OCI-LY1 (cell line): ENCODE results near the gene IL1RAPL1.

ENCODE experiments used
- H2AFZ ChIP-seq: fragments of 200-600 bp; sonication (generic), shearing (Covaris generic); 2 replicates; pipeline ENCODE4 v1.6.0; 2014; ENCODE audit warnings: antibody characterized with exemption, mild to moderate bottlenecking, low read length
- H3F3A ChIP-seq: fragments of 200-600 bp; sonication (generic), shearing (Covaris generic); 2 replicates; pipeline ENCODE4 v1.6.0; 2014; ENCODE audit warnings: mild to moderate bottlenecking, antibody characterized with exemption, low read length, moderate library complexity; ENCODE audit not compliant: insufficient read depth
- H3K27ac ChIP-seq: fragments of 200-600 bp; sonication (generic); 2 replicates; pipeline ENCODE4 v1.5.1; 2014; ENCODE audit warnings: low read length, mixed run types, mild to moderate bottlenecking, low read depth; ENCODE audit not compliant: poor library complexity, severe bottlenecking
- H3K27me3 ChIP-seq: fragments of 200-600 bp; sonication (generic); 2 replicates; pipeline ENCODE4 v1.6.0; 2014; ENCODE audit warnings: antibody characterized with exemption, mild to moderate bottlenecking, low read length, moderate library complexity; ENCODE audit not compliant: insufficient read depth
- H3K36me3 ChIP-seq: fragments of 200-600 bp; sonication (generic); 2 replicates; pipeline ENCODE4 v1.6.1; 2014; ENCODE audit warnings: mild to moderate bottlenecking, antibody characterized with exemption, low read length, moderate library complexity, mixed read lengths; ENCODE audit not compliant: insufficient read depth
- H3K4me1 ChIP-seq: fragments of 200-600 bp; sonication (generic); 2 replicates; pipeline ENCODE4 v1.5.1; 2014; ENCODE audit warnings: mild to moderate bottlenecking, low read length, moderate library complexity; ENCODE audit not compliant: insufficient read depth, severe bottlenecking
- H3K4me2 ChIP-seq: fragments of 200-600 bp; sonication (generic), shearing (Covaris generic); 2 replicates; pipeline ENCODE4 v1.6.1; 2014; ENCODE audit warnings: low read length
- H3K4me3 ChIP-seq: fragments of 200-600 bp; sonication (generic); 2 replicates; pipeline ENCODE4 v1.5.1; 2014; ENCODE audit warnings: low read length, low read depth, mild to moderate bottlenecking, mixed read lengths; ENCODE audit not compliant: poor library complexity, severe bottlenecking
- H3K79me2 ChIP-seq: fragments of 200-600 bp; shearing (Covaris generic); 2 replicates; pipeline ENCODE4 v1.6.1; 2016; ENCODE audit warnings: mixed run types, low read length, mixed read lengths; ENCODE audit not compliant: insufficient read depth
- H3K9ac ChIP-seq: fragments of 200-600 bp; sonication (generic), shearing (Covaris generic); 2 replicates; pipeline ENCODE4 v1.6.1; 2014; ENCODE audit warnings: mild to moderate bottlenecking, low read length, mixed read lengths
- H3K9me2 ChIP-seq: fragments of 200-600 bp; sonication (generic), shearing (Covaris generic); 2 replicates; pipeline ENCODE4 v1.6.1; 2014; ENCODE audit warnings: low read depth, mild to moderate bottlenecking, low read length, mixed read lengths
- H3K9me3 ChIP-seq: fragments of 200-600 bp; shearing (Covaris generic); 2 replicates; pipeline ENCODE4 v1.6.1; 2014; ENCODE audit warnings: low read length, mixed read lengths
- H4K20me1 ChIP-seq: fragments of 200-600 bp; sonication (generic), shearing (Covaris generic); 2 replicates; pipeline ENCODE4 v1.6.0; 2016; ENCODE audit warnings: mild to moderate bottlenecking, low read length; ENCODE audit not compliant: insufficient read depth
- EZH2 ChIP-seq: fragments of 200-600 bp; sonication (generic), shearing (Covaris generic); IDR thresholded peaks from 2 replicates; pipeline ENCODE4 v1.8.0; 2017; ENCODE audit warnings: borderline replicate concordance, mixed run types, mild to moderate bottlenecking, antibody characterized with exemption, low read length, moderate library complexity, mixed read lengths
- TF ChIP-seq, protein P1 (sequence below): fragments of 200-600 bp; sonication (generic), shearing (Covaris generic); IDR thresholded peaks from 2 replicates; pipeline ENCODE4 v1.5.1; 2017; ENCODE audit warnings: mild to moderate bottlenecking, antibody characterized with exemption, low read length, moderate library complexity, mixed read lengths

The IL1RAPL1 gene

DNA sequence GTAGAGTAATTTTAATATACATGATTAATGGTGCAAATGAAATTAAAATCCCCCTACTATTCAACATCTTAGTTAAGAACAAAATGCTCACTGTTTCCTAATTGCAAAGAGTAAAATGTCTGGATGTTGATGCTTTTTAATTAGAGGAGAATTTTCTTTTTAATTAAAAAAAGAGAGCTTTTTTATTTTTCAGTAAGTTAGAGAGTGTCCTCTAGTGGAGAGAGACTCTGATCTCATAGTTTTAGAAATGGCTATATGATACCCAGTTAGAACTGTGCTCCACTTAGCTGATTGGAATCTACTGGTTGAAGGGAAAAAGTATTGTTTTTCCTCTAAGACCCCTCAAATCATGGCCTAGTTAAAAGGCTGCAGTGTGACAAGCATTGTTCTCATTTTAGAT is 1316.1 kb downstream of the IL1RAPL1 start:
- H3K9me2 ChIP-seq: no peaks in the 10 kb centered on the region
- H3K27ac ChIP-seq: no peak overlapping the region
- H2AFZ ChIP-seq: no peak overlapping the region
- no peak overlapping the region for H3K4me2 ChIP-seq
- H3K4me1 ChIP-seq: no peaks in the 10 kb centered on the region
- TF ChIP-seq, protein P1, sequence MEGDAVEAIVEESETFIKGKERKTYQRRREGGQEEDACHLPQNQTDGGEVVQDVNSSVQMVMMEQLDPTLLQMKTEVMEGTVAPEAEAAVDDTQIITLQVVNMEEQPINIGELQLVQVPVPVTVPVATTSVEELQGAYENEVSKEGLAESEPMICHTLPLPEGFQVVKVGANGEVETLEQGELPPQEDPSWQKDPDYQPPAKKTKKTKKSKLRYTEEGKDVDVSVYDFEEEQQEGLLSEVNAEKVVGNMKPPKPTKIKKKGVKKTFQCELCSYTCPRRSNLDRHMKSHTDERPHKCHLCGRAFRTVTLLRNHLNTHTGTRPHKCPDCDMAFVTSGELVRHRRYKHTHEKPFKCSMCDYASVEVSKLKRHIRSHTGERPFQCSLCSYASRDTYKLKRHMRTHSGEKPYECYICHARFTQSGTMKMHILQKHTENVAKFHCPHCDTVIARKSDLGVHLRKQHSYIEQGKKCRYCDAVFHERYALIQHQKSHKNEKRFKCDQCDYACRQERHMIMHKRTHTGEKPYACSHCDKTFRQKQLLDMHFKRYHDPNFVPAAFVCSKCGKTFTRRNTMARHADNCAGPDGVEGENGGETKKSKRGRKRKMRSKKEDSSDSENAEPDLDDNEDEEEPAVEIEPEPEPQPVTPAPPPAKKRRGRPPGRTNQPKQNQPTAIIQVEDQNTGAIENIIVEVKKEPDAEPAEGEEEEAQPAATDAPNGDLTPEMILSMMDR: no peak
- TF ChIP-seq EZH2: no peak
- no peaks in the 10 kb centered on the region for H3K36me3 ChIP-seq
- no peaks in the 10 kb centered on the region for H3F3A ChIP-seq
- no peaks in the 10 kb centered on the region for H3K27me3 ChIP-seq
- H3K79me2 ChIP-seq: no peaks in the 10 kb centered on the region
- no peaks in the 10 kb centered on the region for H3K9me3 ChIP-seq
- no peak overlapping the region for H3K4me3 ChIP-seq
- no peaks in the 10 kb centered on the region for H4K20me1 ChIP-seq
- H3K9ac ChIP-seq: no peak overlapping the region

- Histone ChIP-seq H3K4me3 (no peak overlapping the region), H3K9ac (no peak overlapping the region), H3F3A (no peaks in the 10 kb centered on the region), H3K4me1 (no peaks in the 10 kb centered on the region), H3K36me3 (no peaks in the 10 kb centered on the region), H3K27me3 (no peaks in the 10 kb centered on the region), H3K9me3 (no peaks in the 10 kb centered on the region), H4K20me1 (no peaks in the 10 kb centered on the region), H3K4me2 (no peak overlapping the region), H3K27ac (no peak overlapping the region), H2AFZ (no peak overlapping the region), H3K9me2 (no peaks in the 10 kb centered on the region), H3K79me2 (no peaks in the 10 kb centered on the region)
- TF ChIP-seq, protein P1: no peak; the same call in 1 of the 2 replicates
- no peak for TF ChIP-seq EZH2
Measured at GRCh38 chrX:29911673-29912072, 1324.4 kb downstream of the IL1RAPL1 start.

- H3F3A ChIP-seq: no peaks in the 10 kb centered on the region
- H3K79me2 ChIP-seq: no peaks in the 10 kb centered on the region
- no peak overlapping the region for H3K4me3 ChIP-seq
- no peak overlapping the region for H2AFZ ChIP-seq
- no peaks in the 10 kb centered on the region for H3K9me3 ChIP-seq
- no peak overlapping the region for H3K4me2 ChIP-seq
- no peaks in the 10 kb centered on the region for H3K27me3 ChIP-seq
- TF ChIP-seq EZH2: no peak
- TF ChIP-seq, protein P1: no peak
- no peaks in the 10 kb centered on the region for H4K20me1 ChIP-seq
- no peak overlapping the region for H3K9ac ChIP-seq
- no peaks in the 10 kb centered on the region for H3K9me2 ChIP-seq
- no peaks in the 10 kb centered on the region for H3K4me1 ChIP-seq
- no peaks in the 10 kb centered on the region for H3K36me3 ChIP-seq
- H3K27ac ChIP-seq: no peak overlapping the region
Measured at GRCh38 chrX:29913647-29914046, 1326.4 kb downstream of the IL1RAPL1 start.
